ENCODE data around the gene CRTC1. TPM values are rescaled to one million over a fixed set of nuclear protein-coding genes. Genes with fewer than 3 reads are reported as not detected.

Gene CRTC1
- total RNA-seq, 4 donors from 2014 or later, result 1.8 to 3.6 (median 2.1) TPM

- 85 to 95% methylated on average over 3 to 5 of the region's 18 CpGs for WGBS, 2 donors
- Histone ChIP-seq H3K4me3 (no peak overlapping the region), H3K27me3 (no peaks in the 10 kb centered on the region), H3K36me3 (no peaks in the 10 kb centered on the region), H3K27ac (no peak overlapping the region), H3K4me1 (peaks cover 0 to 30% (median 3%) of the 10 kb centered on the region in 3 donors), H3K9me3 (no peaks in the 10 kb centered on the region)
- DNase-seq, result no peak
- TF ChIP-seq POLR2A (IDR thresholded peaks at IDR 0.05) (no peak), CTCF (IDR thresholded peaks at IDR 0.05) (no peak)
- intact Hi-C loops (cut with DNase I), result no loop called here
These were observed 30.2 kb downstream of the CRTC1 start for GRCh38 chr19:18713550-18714117.

GRCh38 chr19:18715416-18715815 is 31.9 kb downstream of the CRTC1 start:
- TF ChIP-seq CTCF (IDR thresholded peaks at IDR 0.05) (no peak), POLR2A (IDR thresholded peaks at IDR 0.05) (no peak)
- no peak for DNase-seq
- WGBS, 2 donors, result 78 to 92% methylated on average over 2 to 5 of the region's 5 CpGs

GRCh38 chr19:18716857-18717256 is 33.4 kb downstream of the CRTC1 start:
- WGBS, 2 donors, result 83 to 93% methylated on average over 4 to 6 of the region's 6 CpGs

More at GRCh38 chr19:18715416-18715815, 31.9 kb downstream of the CRTC1 start:
- H3K36me3 ChIP-seq, result no peaks in the 10 kb centered on the region
- H3K27ac ChIP-seq, result no peak overlapping the region
- intact Hi-C loops (cut with DNase I), result no loop called here
- peaks cover 0 to 14% (median 0%) of the 10 kb centered on the region in 3 donors for H3K4me1 ChIP-seq
- no peak overlapping the region for H3K4me3 ChIP-seq
- H3K9me3 ChIP-seq, result no peaks in the 10 kb centered on the region
- H3K27me3 ChIP-seq, result no peaks in the 10 kb centered on the region

DNA sequence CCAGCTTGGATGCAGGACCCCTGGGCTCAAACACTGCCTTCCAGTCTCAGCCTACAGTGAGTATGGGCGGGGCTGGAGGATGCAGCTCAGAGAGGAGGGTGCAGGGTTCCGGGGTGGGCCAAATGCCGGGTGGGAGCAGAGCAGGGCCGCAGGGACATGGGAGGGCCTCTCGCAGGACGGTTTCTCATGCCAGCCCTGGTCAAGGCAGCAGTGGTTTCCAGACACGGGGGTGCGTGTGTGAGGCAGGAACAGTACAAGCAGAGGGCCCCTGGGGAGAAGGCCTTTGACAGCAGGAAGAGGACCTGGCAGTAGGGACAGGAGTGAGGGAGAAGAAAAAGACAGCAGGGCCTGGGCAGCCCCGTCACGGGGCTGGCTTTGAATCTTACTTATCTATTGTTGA is 34.1 kb downstream of the CRTC1 start:
- intact Hi-C loops (cut with DNase I), result no loop called here
- TF ChIP-seq POLR2A (IDR thresholded peaks at IDR 0.05) (no peak), CTCF (IDR thresholded peaks at IDR 0.05) (no peak)
- Histone ChIP-seq H3K4me3 (no peak overlapping the region), H3K4me1 (no peaks in the 10 kb centered on the region), H3K9me3 (no peaks in the 10 kb centered on the region), H3K36me3 (no peaks in the 10 kb centered on the region), H3K27ac (no peak overlapping the region), H3K27me3 (no peaks in the 10 kb centered on the region)
- WGBS, 2 donors, result 67 to 79% methylated on average over 7 to 9 of the region's 10 CpGs
- DNase-seq, result no peak

More at GRCh38 chr19:18716857-18717256, 33.4 kb downstream of the CRTC1 start:
- TF ChIP-seq CTCF (IDR thresholded peaks at IDR 0.05), result no peak
- no peak for TF ChIP-seq POLR2A (IDR thresholded peaks at IDR 0.05)
- no peak for DNase-seq
- intact Hi-C loops (cut with DNase I), result no loop called here
- Histone ChIP-seq H3K27ac (no peak overlapping the region), H3K4me1 (no peaks in the 10 kb centered on the region), H3K4me3 (no peak overlapping the region), H3K27me3 (no peaks in the 10 kb centered on the region), H3K9me3 (no peaks in the 10 kb centered on the region), H3K36me3 (no peaks in the 10 kb centered on the region)

DNA sequence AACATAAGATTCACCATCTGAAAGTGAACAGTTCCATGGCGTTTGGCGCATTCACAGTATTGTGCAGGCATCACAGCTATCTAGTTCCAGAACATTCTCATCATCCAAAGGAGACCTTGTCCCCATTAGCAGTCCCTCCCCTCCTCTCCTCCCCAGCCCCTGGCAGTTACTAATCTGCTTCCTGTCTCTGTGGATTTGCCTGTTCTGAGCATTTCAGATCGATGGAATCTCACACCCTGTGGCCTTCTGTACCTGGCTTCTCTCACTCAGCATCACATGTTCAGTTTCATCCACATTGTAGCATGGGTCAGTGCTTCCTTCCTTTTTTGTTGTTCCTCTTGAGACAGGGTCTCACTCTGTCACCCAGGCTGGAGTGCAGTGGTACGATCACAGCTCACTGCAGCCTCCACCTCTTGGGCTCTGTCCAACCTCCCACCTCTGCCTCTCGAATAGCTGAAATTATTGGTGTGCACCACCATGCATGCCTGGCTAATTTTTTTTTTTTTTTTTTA is 34.6 kb downstream of the CRTC1 start:
- WGBS, 2 donors, result 77 to 86% methylated on average over 5 of the region's 5 CpGs
- intact Hi-C loops (cut with DNase I), result no loop called here
- no peak overlapping the region for H3K27ac ChIP-seq
- H3K4me3 ChIP-seq, result no peak overlapping the region
- no peak for DNase-seq
- H3K36me3 ChIP-seq, result no peaks in the 10 kb centered on the region
- no peaks in the 10 kb centered on the region for H3K27me3 ChIP-seq
- TF ChIP-seq POLR2A (IDR thresholded peaks at IDR 0.05), result no peak
- no peak for TF ChIP-seq CTCF (IDR thresholded peaks at IDR 0.05)
- no peaks in the 10 kb centered on the region for H3K9me3 ChIP-seq
- no peaks in the 10 kb centered on the region for H3K4me1 ChIP-seq
